Activated CD4-positive, CD25-positive, alpha-beta regulatory T cell treated with anti-CD3 and anti-CD28 coated beads, Interleukin-2, amount 50 U/mL, for 72 hours (primary cell): ENCODE measurements around the gene MYBPC3.

Source experiments
- DNase-seq: peaks from one replicate; pipeline ENCODE4 v3.0.0; 2021

Gene MYBPC3

GRCh38 chr11:47356129-47356997 is 3.9 kb upstream of the MYBPC3 start:
- no peak for DNase-seq

DNA sequence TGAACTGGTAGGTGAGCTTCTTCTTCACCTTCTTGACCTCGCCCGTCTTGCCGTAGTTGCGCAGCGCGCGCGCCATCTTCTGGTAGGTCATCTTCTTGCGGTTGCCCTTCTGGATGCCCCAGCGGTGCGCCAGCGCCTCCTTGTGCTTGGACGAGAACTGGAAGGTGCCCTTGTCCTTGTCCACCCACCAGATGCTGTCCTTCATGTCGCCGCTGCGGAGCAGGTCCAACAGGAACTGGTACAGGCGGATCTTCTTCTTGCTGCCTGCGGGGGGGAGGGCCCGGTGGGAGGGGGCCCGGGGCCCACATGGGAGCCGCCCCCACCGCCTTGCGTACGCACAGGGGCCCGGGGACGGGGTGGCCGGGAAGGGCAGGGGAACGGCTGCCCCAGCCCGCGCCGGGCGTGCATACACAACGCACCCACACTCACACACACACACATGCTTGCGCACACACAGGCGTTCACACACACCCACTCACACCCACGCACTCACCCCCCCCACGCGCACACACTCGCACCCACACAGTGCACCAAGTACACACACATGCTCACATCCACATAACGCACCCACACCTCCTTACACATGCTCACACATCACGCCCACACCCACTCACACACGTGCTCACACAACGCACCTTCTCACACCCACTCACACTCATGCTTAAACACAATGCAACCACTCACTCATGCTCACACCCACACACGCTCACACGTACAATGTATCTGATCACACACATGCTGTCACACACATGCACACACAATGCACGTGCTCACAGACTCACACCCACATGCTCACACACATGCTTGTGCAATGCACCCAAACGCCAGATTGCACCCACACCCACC is 3.0 kb upstream of the MYBPC3 start:
- peak; percentile 48 for DNase-seq

DNA sequence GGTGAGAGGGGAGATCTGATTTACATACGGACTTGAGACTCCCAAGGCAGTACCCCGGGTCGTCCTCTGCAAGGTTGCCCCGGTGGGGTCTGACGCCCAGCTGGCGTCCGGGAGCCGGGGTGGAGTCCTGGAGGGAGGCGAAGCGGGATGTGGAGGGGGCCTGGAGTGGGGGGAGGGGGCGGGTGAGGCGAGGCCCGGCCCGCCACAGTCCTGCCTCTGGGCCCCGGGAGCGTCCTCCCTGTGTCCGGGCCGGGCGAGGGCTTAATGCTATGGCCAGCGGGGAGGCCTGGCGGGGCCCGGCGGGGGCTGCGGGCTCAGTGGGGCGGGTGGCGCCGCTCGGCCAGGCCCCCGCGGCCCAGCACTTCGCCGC is 2.4 kb upstream of the MYBPC3 start:
- DNase-seq, result no peak

GRCh38 chr11:47353978-47354774 is 1.7 kb upstream of the MYBPC3 start:
- DNase-seq, result no peak

- DNase-seq, result no peak
These were observed 1.1 kb downstream of the MYBPC3 start for GRCh38 chr11:47351156-47352126.

DNA sequence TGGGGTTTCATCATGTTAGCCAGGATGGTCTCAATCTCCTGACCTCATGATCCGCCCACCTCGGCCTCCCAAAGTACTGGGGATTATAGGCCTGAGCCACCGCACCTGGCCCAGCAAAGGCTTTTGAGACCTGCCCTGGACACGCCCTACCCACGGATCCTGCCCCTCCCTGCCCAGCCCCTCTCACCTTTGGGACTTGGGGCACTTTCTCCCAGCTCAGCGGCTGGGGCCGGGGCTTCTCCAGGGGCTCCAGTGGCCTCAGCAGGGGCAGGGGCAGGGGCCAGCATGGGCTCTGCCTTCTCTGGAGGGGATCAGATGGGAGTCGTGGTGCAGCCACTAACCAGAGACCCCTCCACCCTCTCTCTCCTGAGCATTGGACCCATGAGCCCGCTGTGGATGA is 2.2 kb downstream of the MYBPC3 start:
- DNase-seq, result no peak

- DNase-seq, result no peak
These were observed 2.9 kb downstream of the MYBPC3 start for GRCh38 chr11:47349521-47350095.

- DNase-seq, result no peak
These were observed 3.6 kb downstream of the MYBPC3 start for GRCh38 chr11:47348859-47349258.

- DNase-seq, result no peak
These were observed 4.2 kb downstream of the MYBPC3 start for GRCh38 chr11:47348131-47348802.

DNA sequence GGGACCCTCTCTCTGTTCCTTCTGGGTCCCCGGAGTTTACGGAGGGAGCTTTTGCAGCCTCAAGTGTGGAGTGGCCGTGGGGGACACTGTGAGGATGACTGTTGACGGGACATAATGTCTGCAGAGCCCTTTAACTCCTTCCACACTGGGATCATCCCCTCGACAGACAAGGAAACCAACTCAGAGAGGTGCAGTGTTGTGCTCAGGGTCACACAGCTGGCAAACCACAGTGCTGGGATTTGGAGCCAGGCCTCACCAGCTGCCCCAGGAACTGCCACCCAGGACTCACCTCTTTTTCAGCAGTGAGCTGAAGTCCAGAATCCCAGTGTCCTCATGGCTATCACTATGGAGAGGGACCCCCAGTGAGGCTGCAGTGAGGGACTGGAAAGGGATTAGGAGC is 5.4 kb downstream of the MYBPC3 start:
- DNase-seq, result no peak

GRCh38 chr11:47345890-47346563 is 6.5 kb downstream of the MYBPC3 start:
- DNase-seq, result no peak

DNA sequence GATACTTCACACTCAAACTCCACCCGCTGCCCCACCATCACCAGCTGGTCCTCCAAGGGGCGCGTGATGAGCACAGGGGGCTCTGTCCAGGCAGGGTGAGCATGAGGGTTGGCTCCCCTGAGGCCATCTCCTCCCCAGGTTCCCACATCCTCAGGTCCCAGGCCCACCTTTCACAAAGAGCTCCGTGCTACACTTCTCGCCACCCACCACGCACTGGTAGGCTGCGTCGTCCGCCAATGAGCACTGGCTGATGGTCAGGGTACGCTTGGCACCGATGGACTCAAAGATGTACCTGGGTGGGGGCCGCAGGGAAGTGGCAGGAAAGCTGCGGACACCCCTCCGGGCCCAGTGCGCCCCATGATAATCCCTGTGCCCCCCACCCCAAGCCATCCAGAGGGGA is 9.6 kb downstream of the MYBPC3 start:
- no peak for DNase-seq

DNA sequence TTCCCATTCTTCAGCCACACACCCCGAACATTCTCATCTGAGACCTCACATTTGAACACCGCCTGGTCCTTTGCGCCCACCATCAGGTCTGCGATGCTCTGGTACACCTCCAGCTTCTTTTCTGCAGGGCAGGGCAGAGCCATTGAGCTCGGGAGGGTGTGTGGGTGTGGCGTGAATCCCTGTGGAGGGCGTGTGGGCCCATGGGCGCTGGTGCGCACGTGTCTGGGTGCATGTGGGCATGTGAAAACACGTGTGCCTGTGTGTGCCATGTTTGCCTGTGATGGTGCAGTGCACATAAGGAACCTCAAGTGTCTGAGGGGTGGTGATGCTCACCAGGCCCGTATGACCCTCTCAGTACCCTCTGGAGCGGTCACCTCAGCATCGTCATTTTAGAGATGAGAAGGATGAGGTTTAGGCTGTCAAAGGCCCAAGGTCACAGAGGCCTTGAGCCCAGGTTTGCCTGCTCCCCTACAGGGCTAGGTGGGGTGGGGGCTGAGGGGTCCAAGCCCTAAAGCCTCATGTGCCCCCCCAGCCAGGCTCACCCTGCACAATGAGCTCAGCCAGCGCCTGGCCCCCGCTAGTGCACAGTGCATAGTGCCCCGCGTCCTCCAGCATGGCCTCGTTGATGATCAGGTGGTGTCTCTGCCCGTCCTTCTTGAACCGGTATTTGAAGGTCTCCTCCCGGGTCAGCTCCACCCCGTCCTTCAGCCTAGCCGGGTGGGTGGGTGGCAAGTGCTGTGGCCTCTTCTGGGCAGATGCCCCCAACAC is 10.3 kb downstream of the MYBPC3 start:
- no peak for DNase-seq

- no peak for DNase-seq
These were observed 11.3 kb downstream of the MYBPC3 start for GRCh38 chr11:47340980-47341775.

GRCh38 chr11:47340010-47340409 is 12.5 kb downstream of the MYBPC3 start:
- DNase-seq, result no peak

- no peak for DNase-seq
These were observed 13.9 kb downstream of the MYBPC3 start for GRCh38 chr11:47338396-47339241.

DNA sequence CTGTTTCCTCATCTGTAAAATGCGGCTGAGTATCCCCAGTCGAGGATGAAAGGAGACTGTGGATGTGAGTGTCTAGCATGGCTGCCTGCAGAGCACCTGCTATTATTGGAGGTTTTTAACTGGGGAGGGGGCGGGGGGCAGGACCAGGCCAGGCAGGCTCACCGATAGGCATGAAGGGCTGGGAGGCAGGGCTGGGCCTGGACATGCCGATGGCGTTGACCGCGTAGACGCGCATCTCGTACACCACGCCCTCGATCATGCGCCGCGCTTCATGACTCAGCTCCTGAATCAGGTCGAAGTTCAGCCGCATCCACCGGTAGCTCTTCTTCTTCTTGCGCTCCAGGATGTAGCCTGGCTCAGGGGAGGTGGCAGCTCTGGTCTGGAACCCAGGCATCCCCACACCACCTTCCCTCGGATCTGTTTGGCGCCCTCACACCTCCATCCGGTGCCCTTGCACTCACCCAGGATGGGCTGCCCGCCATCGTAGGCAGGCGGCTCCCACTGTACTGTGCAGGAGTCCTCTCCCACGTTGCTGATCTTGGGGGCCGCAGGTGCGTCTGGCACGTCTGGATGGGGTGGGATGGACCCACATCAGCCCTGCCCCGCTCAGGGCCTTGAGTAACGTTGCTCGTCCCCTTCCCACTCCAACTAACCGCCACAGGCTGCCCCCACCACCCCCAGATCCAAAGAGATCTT is 15.1 kb downstream of the MYBPC3 start:
- no peak for DNase-seq
